Mesenteric fat pad (tissue), 1 donor: ENCODE data around the gene ME3. TPM values are rescaled to one million over a fixed set of nuclear protein-coding genes. Genes with fewer than 3 reads are reported as not detected.

Source experiments
- DNase-seq: peaks from one replicate; pipeline ENCODE4 v3.0.0-alpha.2; 2020; ENCODE audit warnings: low spot score
- total RNA-seq: library from RNA; stranded (reverse); fragmentation: NEBNext Ultra II Directional; extraction: Animal tissue kit (Norgen Biotek cat#: 25700); gene quantifications from one replicate; pipeline ENCODE4 v1.2.1, GENCODE V29; 2021
- donor health status: DM: yes; HTN: yes; CAD: no.

ME3 gene
- total RNA-seq, 1 donor from 2014 or later, result 49.4 TPM

- DNase-seq, result no peak
Measured at GRCh38 chr11:86589856-86590589, 82.4 kb downstream of the ME3 start.

GRCh38 chr11:86589204-86589603 is 83.2 kb downstream of the ME3 start:
- DNase-seq, result no peak

- DNase-seq, result no peak
Measured at GRCh38 chr11:86588566-86589090, 83.8 kb downstream of the ME3 start.

- DNase-seq, result no peak
Measured at GRCh38 chr11:86587264-86588193, 84.9 kb downstream of the ME3 start.

- DNase-seq, result no peak
Measured at GRCh38 chr11:86586307-86586706, 86.1 kb downstream of the ME3 start.

GRCh38 chr11:86582898-86583297 is 89.5 kb downstream of the ME3 start:
- DNase-seq, result no peak

GRCh38 chr11:86580535-86580934 is 91.9 kb downstream of the ME3 start:
- DNase-seq, result no peak

GRCh38 chr11:86579406-86579731 is 93.0 kb downstream of the ME3 start:
- DNase-seq, result no peak

GRCh38 chr11:86578727-86579405 is 93.5 kb downstream of the ME3 start:
- no peak for DNase-seq

GRCh38 chr11:86577644-86578636 is 94.5 kb downstream of the ME3 start:
- DNase-seq, result no peak

GRCh38 chr11:86576946-86577624 is 95.3 kb downstream of the ME3 start:
- DNase-seq, result no peak

- no peak for DNase-seq
Measured at GRCh38 chr11:86575927-86576326, 96.5 kb downstream of the ME3 start.

- DNase-seq, result no peak
Measured at GRCh38 chr11:86575208-86575855, 97.1 kb downstream of the ME3 start.

GRCh38 chr11:86574493-86575207 is 97.8 kb downstream of the ME3 start:
- no peak for DNase-seq

GRCh38 chr11:86571273-86571948 is 101.0 kb downstream of the ME3 start:
- DNase-seq, result no peak

GRCh38 chr11:86570451-86570850 is 102.0 kb downstream of the ME3 start:
- DNase-seq, result no peak

GRCh38 chr11:86570020-86570419 is 102.4 kb downstream of the ME3 start:
- DNase-seq, result no peak

- DNase-seq, result no peak
Measured at GRCh38 chr11:86569109-86569508, 103.3 kb downstream of the ME3 start.
